Endothelial cell of umbilical vein (primary cell): ENCODE results near the gene RPH3AL. TPM values are rescaled to one million over a fixed set of nuclear protein-coding genes. Genes with fewer than 3 reads are reported as not detected.
"Not testable (repeated sequence)": the region's sequence is repeated elsewhere in the genome, so short reads cannot be mapped to it uniquely, and the experiment has no call there.

Experiments
- BruUV-seq: library from RNA; stranded (reverse); fragments of 400-500 nt; replicated peaks from 2 replicates; lab custom pipeline; 2021; lab: Mats Ljungman, UMichigan
- CTCF ChIA-PET: fragments of 300-600, 350-600 bp; sonication (Branson Sonifier 250); formaldehyde crosslinking; loops from one replicate; lab custom pipeline; 2021; ENCODE audit warnings: antibody characterized with exemption, inconsistent platforms; lab: Charles Lee
- POLR2A ChIA-PET: fragments of 300-600, 350-600 bp; sonication (Branson Sonifier 250); formaldehyde crosslinking; loops from one replicate; lab custom pipeline; 2021; ENCODE audit warnings: antibody characterized with exemption, inconsistent platforms; lab: Charles Lee
- DNase-seq: peaks from one replicate; pipeline ENCODE4 v3.0.0-alpha.2; 2011; ENCODE audit warnings: low read depth, low spot score
- FAIRE-seq: peaks from 2 replicates; lab custom pipeline; 2011; peaks lifted over from hg19 to GRCh38; lab: Jason Lieb, UNC
- H2AFZ ChIP-seq: 2 replicates; pipeline ENCODE4 v1.6.0; 2012; ENCODE audit warnings: low read depth, low read length, control low read depth, inconsistent platforms
- H3K27ac ChIP-seq: 2 replicates; pipeline ENCODE4 v1.5.1; 2011; ENCODE audit warnings: low read depth, mild to moderate bottlenecking, control low read depth, low read length, moderate library complexity; ENCODE audit not compliant: insufficient read depth
- H3K27me3 ChIP-seq, 2 experiments: 2 replicates each; pipeline versions ENCODE4 v1.6.0 to v1.6.1; 2011; ENCODE audit warnings: low read length in 2 of 2, mixed read lengths in 1 of 2; ENCODE audit not compliant: control insufficient read depth in 2 of 2, insufficient read depth in 2 of 2
- H3K36me3 ChIP-seq, 2 experiments: 2 replicates in 1 of 2; 3 replicates in 1 of 2; pipeline ENCODE4 v1.5.1; 2011; ENCODE audit warnings: low read length in 2 of 2, mild to moderate bottlenecking in 1 of 2, moderate library complexity in 1 of 2; ENCODE audit not compliant: control insufficient read depth in 2 of 2, insufficient read depth in 2 of 2; ENCODE audit errors: extremely low read depth in 1 of 2
- H3K4me1 ChIP-seq: 3 replicates; pipeline ENCODE4 v1.5.1; 2011; ENCODE audit warnings: mild to moderate bottlenecking, low read length; ENCODE audit not compliant: control insufficient read depth, insufficient read depth; ENCODE audit errors: extremely low read depth
- H3K4me2 ChIP-seq: 2 replicates; pipeline ENCODE4 v1.6.1; 2011; ENCODE audit warnings: low read length, control low read depth, mixed read lengths; ENCODE audit not compliant: insufficient read depth
- H3K4me3 ChIP-seq, 3 experiments: fragments of 200-600 bp in 1 of 3; sonication (generic), shearing (Covaris generic) in 1 of 3; replicated peaks in 1 of 3; 2 replicates each; pipeline ENCODE4 v1.5.1; 2011 to 2016; ENCODE audit warnings: control low read depth in 3 of 3, low read length in 3 of 3, mild to moderate bottlenecking in 2 of 3, inconsistent platforms in 1 of 3, low read depth in 1 of 3, moderate library complexity in 1 of 3; ENCODE audit not compliant: insufficient read depth in 1 of 3
- H3K79me2 ChIP-seq: 2 replicates; pipeline ENCODE4 v1.6.0; 2012; ENCODE audit warnings: low read length, inconsistent platforms; ENCODE audit not compliant: control insufficient read depth, insufficient read depth
- H3K9ac ChIP-seq: replicated peaks from 2 replicates; pipeline ENCODE3; 2011; ENCODE audit warnings: low read length, control low read depth; ENCODE audit not compliant: insufficient read depth; ENCODE audit errors: extremely low read depth
- H3K9me1 ChIP-seq: replicated peaks from 3 replicates; pipeline ENCODE4 v1.6.0; 2011; ENCODE audit warnings: mild to moderate bottlenecking, low read length; ENCODE audit not compliant: control insufficient read depth, insufficient read depth; ENCODE audit errors: extremely low read depth
- H3K9me3 ChIP-seq: replicated peaks from 2 replicates; pipeline ENCODE4 v1.5.1; 2012; ENCODE audit warnings: low read length, inconsistent platforms; ENCODE audit not compliant: control insufficient read depth, insufficient read depth
- H4K20me1 ChIP-seq: replicated peaks from 2 replicates; pipeline ENCODE3; 2011; ENCODE audit warnings: mild to moderate bottlenecking, low read length; ENCODE audit not compliant: control insufficient read depth, insufficient read depth; ENCODE audit errors: extremely low read depth
- CTCF ChIP-seq, 2 donors: IDR thresholded peaks; 1 replicate in 1 of 2; 2 replicates in 1 of 2; pipeline ENCODE4 v1.5.1; 2011; ENCODE audit warnings: low read length in 2 of 2, mild to moderate bottlenecking in 2 of 2, moderate library complexity in 2 of 2, control low read depth in 1 of 2, inconsistent platforms in 1 of 2, low read depth in 1 of 2; ENCODE audit not compliant: insufficient read depth in 1 of 2; ENCODE audit errors: extremely low read depth in 1 of 2
- EZH2 ChIP-seq: IDR thresholded peaks from 2 replicates; pipeline ENCODE4 v1.6.1; 2012; ENCODE audit warnings: borderline replicate concordance, low read depth, mild to moderate bottlenecking, moderate library complexity, low read length, inconsistent platforms; ENCODE audit not compliant: severe bottlenecking
- FOS ChIP-seq: IDR thresholded peaks from 2 replicates; pipeline ENCODE4 v1.6.1; 2011; ENCODE audit warnings: mild to moderate bottlenecking, low read length, moderate library complexity, borderline replicate concordance; ENCODE audit not compliant: insufficient read depth
- GATA2 ChIP-seq: IDR thresholded peaks from 2 replicates; pipeline ENCODE4 v1.7.0; 2011; ENCODE audit warnings: low read depth, mild to moderate bottlenecking, moderate library complexity, mixed read lengths, low read length; ENCODE audit not compliant: insufficient read length, insufficient read depth
- JUN ChIP-seq: IDR thresholded peaks from 2 replicates; pipeline ENCODE4 v1.6.1; 2011; ENCODE audit warnings: borderline replicate concordance, low read depth; ENCODE audit not compliant: insufficient read length, insufficient read depth
- MAX ChIP-seq: IDR thresholded peaks from 2 replicates; pipeline ENCODE4 v1.6.1; 2011; ENCODE audit not compliant: insufficient read depth, insufficient read length
- MYC ChIP-seq: IDR thresholded peaks from one replicate; pipeline ENCODE4 v1.6.1; 2011; ENCODE audit warnings: mild to moderate bottlenecking, low read depth, low read length
- POLR2A ChIP-seq: IDR thresholded peaks from 2 replicates; pipeline ENCODE4 v1.6.1; 2012; ENCODE audit warnings: low read depth, mild to moderate bottlenecking, control low read depth, low read length
- POLR2AphosphoS5 ChIP-seq: IDR thresholded peaks from 2 replicates; pipeline ENCODE4 v1.6.1; 2012; ENCODE audit warnings: low read depth, mild to moderate bottlenecking, control low read depth, low read length, moderate library complexity; ENCODE audit not compliant: insufficient read depth
- dilution Hi-C: fragments of 300-500 bp; cut with MboI; formaldehyde crosslinking; loops from one replicate; pipeline ENCODE4 v1.15.0; 2019; ENCODE audit warnings: low sequenced_read_pairs; ENCODE audit not compliant: extremely low pct_ligation_motif_present
- intact Hi-C: fragments of 100-400 bp; cut with micrococcal nuclease; formaldehyde crosslinking; loops from one replicate; pipeline ENCODE4 v1.10.0; 2022
- polyA plus RNA-seq, 4 experiments: library from polyadenylated mRNA; depleted of rRNA in 3 of 4; stranded (reverse) in 3 of 4; unstranded in 1 of 4; fragments of >200 nt; gene quantifications; 2 replicates each; pipeline versions ENCODE4 v1.2.1 to v1.2.3, GENCODE V29; 2011 to 2012; ENCODE audit warnings: missing spikeins in 1 of 4
- total RNA-seq: library from RNA; stranded (reverse); gene quantifications from 2 replicates; pipeline ENCODE4 v1.2.3, GENCODE V29; 2021

The RPH3AL gene
- total and polyA plus RNA-seq, 2 donors (not counting 3 experiments of a cell fraction or from before 2014, with no cell fraction given) = 4.1 to 7.0 TPM

GRCh38 chr17:225551-225950 lies 127.1 kb downstream of the RPH3AL start:
- H3K27ac ChIP-seq = no peak overlapping the region
- no peaks in the 10 kb centered on the region for H4K20me1 ChIP-seq
- no peak overlapping the region for H2AFZ ChIP-seq
- no peak overlapping the region for H3K4me2 ChIP-seq
- H3K9ac ChIP-seq = no peak overlapping the region
- no peaks in the 10 kb centered on the region for H3K79me2 ChIP-seq
- dilution Hi-C loops = no loop called here
- ChIA-PET POLR2A (no interaction called here), CTCF (interaction anchor here (0.9 kb wide), 1 partner anchor 475 kb away, joined by 3 read pairs; no protein-coding TSS in a partner anchor)
- peaks cover 15% of the 10 kb centered on the region for H3K4me1 ChIP-seq
- no peak overlapping the region for H3K4me3 ChIP-seq
- H3K9me3 ChIP-seq = no peaks in the 10 kb centered on the region
- no peaks in the 10 kb centered on the region for H3K9me1 ChIP-seq
- FAIRE-seq = no peak
- TF ChIP-seq EZH2 (no peak), JUN (no peak), POLR2AphosphoS5 (no peak), FOS (no peak), MYC (no peak), GATA2 (no peak), MAX (no peak), POLR2A (no peak), CTCF (IDR thresholded peaks at IDR 0.05; ENCODE audit: extremely low read depth in 1 of 2, insufficient read depth in 1 of 2, low read depth in 1 of 2, low read length in 2 of 2) (no peak)
- H3K36me3 ChIP-seq = no peaks in the 10 kb centered on the region
- no peaks in the 10 kb centered on the region for H3K27me3 ChIP-seq
- DNase-seq = no peak
- no TSS peak for BruUV-seq
- intact Hi-C loops = no loop called here

GRCh38 chr17:224576-224975 lies 128.0 kb downstream of the RPH3AL start:
- H3K4me2 ChIP-seq, CTCF ChIA-PET, POLR2A ChIA-PET, H3K9ac ChIP-seq, dilution Hi-C loops, H3K27me3 ChIP-seq, H2AFZ ChIP-seq, H3K9me3 ChIP-seq, DNase-seq, H3K27ac ChIP-seq, H3K4me3 ChIP-seq, BruUV-seq, intact Hi-C loops, H3K9me1 ChIP-seq, FAIRE-seq, H4K20me1 ChIP-seq, H3K79me2 ChIP-seq, H3K36me3 ChIP-seq: not testable (repeated sequence)
- peaks cover 14% of the 10 kb centered on the region for H3K4me1 ChIP-seq
